BE2C (cell line): ENCODE data around the gene TBC1D2B.

Source experiments
- DNase-seq: peaks from one replicate; pipeline ENCODE4 v3.0.0-alpha.2; 2020
- H3K27me3 ChIP-seq: fragments of 250-450 bp; sonication (Bioruptor Pico); 2 replicates; pipeline ENCODE4 v1.5.1; 2020; ENCODE audit warnings: mild to moderate bottlenecking
- H3K36me3 ChIP-seq: fragments of 250-450 bp; sonication (Bioruptor Pico); 2 replicates; pipeline ENCODE4 v1.5.1; 2020; ENCODE audit warnings: mild to moderate bottlenecking
- H3K4me1 ChIP-seq: fragments of 250-450 bp; sonication (Bioruptor Pico); 2 replicates; pipeline ENCODE4 v1.5.1; 2020
- H3K4me3 ChIP-seq: 2 replicates; pipeline ENCODE4 v1.5.1; 2011; ENCODE audit warnings: low read depth, low read length
- H3K9me3 ChIP-seq: fragments of 250-450 bp; sonication (Bioruptor Pico); 2 replicates; pipeline ENCODE4 v1.5.1; 2020
- CTCF ChIP-seq: IDR thresholded peaks from 2 replicates; pipeline ENCODE4 v1.5.1; 2012; ENCODE audit warnings: mild to moderate bottlenecking, low read depth, low read length

The TBC1D2B gene

GRCh38 chr15:78092261-78093041 is 14.9 kb upstream of the TBC1D2B start, which contains the start of gene SH2D7:
Gene SH2D7 (plus strand): TSS chr15:78092561. CDS start chr15:78092585, 24 bp downstream.
- H3K36me3 ChIP-seq: no peaks in the 10 kb centered on the region
- no peaks in the 10 kb centered on the region for H3K9me3 ChIP-seq
- no peak for TF ChIP-seq CTCF
- H3K4me1 ChIP-seq: no peaks in the 10 kb centered on the region
- H3K27me3 ChIP-seq: no peaks in the 10 kb centered on the region
- H3K4me3 ChIP-seq: no peak within 1 kb of the TSS
- DNase-seq: peak; percentile 35

- Histone ChIP-seq H3K36me3 (no peaks in the 10 kb centered on the region), H3K4me1 (no peaks in the 10 kb centered on the region), H3K27me3 (no peaks in the 10 kb centered on the region), H3K9me3 (no peaks in the 10 kb centered on the region), H3K4me3 (no peak overlapping the region)
- no peak for DNase-seq
- TF ChIP-seq CTCF: no peak
Observed at GRCh38 chr15:78090422-78091063, 13.0 kb upstream of the TBC1D2B start.

GRCh38 chr15:78088773-78089080 is 11.2 kb upstream of the TBC1D2B start:
- Histone ChIP-seq H3K4me3 (no peak overlapping the region), H3K27me3 (no peaks in the 10 kb centered on the region), H3K9me3 (no peaks in the 10 kb centered on the region), H3K4me1 (no peaks in the 10 kb centered on the region), H3K36me3 (no peaks in the 10 kb centered on the region)
- no peak for DNase-seq
- no peak for TF ChIP-seq CTCF

- Histone ChIP-seq H3K4me3 (no peak overlapping the region), H3K9me3 (no peaks in the 10 kb centered on the region), H3K4me1 (no peaks in the 10 kb centered on the region), H3K27me3 (no peaks in the 10 kb centered on the region), H3K36me3 (no peaks in the 10 kb centered on the region)
- no peak for DNase-seq
- no peak for TF ChIP-seq CTCF
Observed at GRCh38 chr15:78087951-78088772, 10.7 kb upstream of the TBC1D2B start.

- Histone ChIP-seq H3K27me3 (no peaks in the 10 kb centered on the region), H3K9me3 (no peaks in the 10 kb centered on the region), H3K4me1 (no peaks in the 10 kb centered on the region), H3K4me3 (no peak overlapping the region), H3K36me3 (no peaks in the 10 kb centered on the region)
- TF ChIP-seq CTCF: no peak
- no peak for DNase-seq
Observed at GRCh38 chr15:78085928-78086327, 8.4 kb upstream of the TBC1D2B start.
